GM23248 (cell line): ENCODE data around the gene BHLHE40. TPM values are rescaled to one million over a fixed set of nuclear protein-coding genes. Genes with fewer than 3 reads are reported as not detected.

ENCODE experiments used
- DNase-seq: peaks from one replicate; pipeline ENCODE4 v3.0.0-alpha.2; 2015
- H2AFZ ChIP-seq: fragments of 200-600 bp; sonication (generic); 2 replicates; pipeline ENCODE4 v1.6.1; 2016; ENCODE audit warnings: antibody characterized with exemption
- H3F3A ChIP-seq: fragments of 200-600 bp; sonication (generic); 2 replicates; pipeline ENCODE4 v1.6.1; 2016; ENCODE audit warnings: mild to moderate bottlenecking, antibody characterized with exemption, mixed run types; ENCODE audit not compliant: insufficient read depth
- H3K27ac ChIP-seq: fragments of 200-600 bp; sonication (generic); 2 replicates; pipeline ENCODE4 v1.5.1; 2016; ENCODE audit warnings: mild to moderate bottlenecking
- H3K27me3 ChIP-seq: fragments of 200-600 bp; sonication (generic); replicated peaks from 2 replicates; pipeline ENCODE4 v1.6.1; 2016; ENCODE audit warnings: mild to moderate bottlenecking; ENCODE audit not compliant: insufficient read depth
- H3K36me3 ChIP-seq: fragments of 200-600 bp; sonication (generic); 2 replicates; pipeline ENCODE4 v1.6.1; 2016; ENCODE audit warnings: low read depth, mild to moderate bottlenecking
- H3K4me1 ChIP-seq: fragments of 200-600 bp; sonication (generic); 2 replicates; pipeline ENCODE4 v1.6.1; 2016; ENCODE audit warnings: mild to moderate bottlenecking; ENCODE audit not compliant: insufficient read depth
- H3K4me2 ChIP-seq: fragments of 200-600 bp; sonication (generic); one replicate; pipeline ENCODE4 v1.6.1; 2016; ENCODE audit warnings: mild to moderate bottlenecking; ENCODE audit not compliant: unreplicated experiment
- H3K4me3 ChIP-seq: fragments of 200-600 bp; sonication (generic); 2 replicates; pipeline ENCODE4 v1.5.1; 2016; ENCODE audit warnings: mild to moderate bottlenecking
- H3K79me2 ChIP-seq: fragments of 200-600 bp; sonication (generic); 2 replicates; pipeline ENCODE4 v1.6.1; 2016; ENCODE audit warnings: mild to moderate bottlenecking; ENCODE audit not compliant: insufficient read depth
- H3K9ac ChIP-seq: fragments of 200-600 bp; sonication (generic); 2 replicates; pipeline ENCODE4 v1.6.1; 2016; ENCODE audit warnings: mild to moderate bottlenecking
- H3K9me2 ChIP-seq: fragments of 200-600 bp; sonication (generic); 2 replicates; pipeline ENCODE4 v1.6.1; 2016; ENCODE audit warnings: mixed run types, mild to moderate bottlenecking, moderate library complexity; ENCODE audit not compliant: insufficient read depth
- H3K9me3 ChIP-seq: fragments of 200-600 bp; sonication (generic); one replicate; pipeline ENCODE4 v1.6.1; 2017; ENCODE audit warnings: low read depth
- H4K20me1 ChIP-seq: fragments of 200-600 bp; sonication (generic); 2 replicates; pipeline ENCODE4 v1.6.0; 2016; ENCODE audit not compliant: insufficient read depth
- EZH2 ChIP-seq: fragments of 200-600 bp; sonication (generic); IDR thresholded peaks from 2 replicates; pipeline ENCODE4 v1.6.1; 2018; ENCODE audit warnings: antibody characterized with exemption, mild to moderate bottlenecking; ENCODE audit not compliant: insufficient read depth, poor library complexity, severe bottlenecking
- EZH2phosphoT487 ChIP-seq: fragments of 200-600 bp; sonication (generic); IDR thresholded peaks from 2 replicates; pipeline ENCODE4 v1.6.1; 2018; ENCODE audit warnings: antibody characterized with exemption, moderate library complexity, mild to moderate bottlenecking, low read depth; ENCODE audit not compliant: insufficient read depth
- WGBS, 2 experiments: methylation state at CpG; one replicate each; pipeline ENCODE4 v1.1.6; 2015 to 2017; ENCODE audit warnings: low lambda C conversion rate in 2 of 2, low coverage in 1 of 2; ENCODE audit errors: missing lambda C conversion rate in 2 of 2; 5-methylcytosine and 5-hydroxymethylcytosine counted together
- in situ Hi-C: fragments of 300-500 bp; cut with MboI; formaldehyde crosslinking; loops from 2 replicates; pipeline ENCODE4 v1.15.0; 2020
- polyA plus RNA-seq: library from polyadenylated mRNA; unstranded; fragments of >200 nt; fragmentation: Nextera tagmentation; extraction: Ambion mirVana; gene quantifications from 2 replicates; pipeline ENCODE4 v1.2.1, GENCODE V29; 2016
- total RNA-seq: library from RNA; depleted of rRNA; stranded (reverse); fragments of >200 nt; shearing (Covaris generic); gene quantifications from 2 replicates; pipeline ENCODE4 v1.2.3, GENCODE V29; 2014

Gene BHLHE40
- total and polyA plus RNA-seq, 2 experiments from 2014 or later, result 33.9 to 42.9 TPM

GRCh38 chr3:5009506-5010109 lies 30.4 kb downstream of the BHLHE40 start:
- H3K27ac ChIP-seq, result no peak overlapping the region
- H3K9me3 ChIP-seq, result no peaks in the 10 kb centered on the region
- no peaks in the 10 kb centered on the region for H3K27me3 ChIP-seq
- H3F3A ChIP-seq, result peaks cover 3% of the 10 kb centered on the region; the same call in 1 of the 2 replicates
- no peaks in the 10 kb centered on the region for H3K36me3 ChIP-seq
- in situ Hi-C loops, result no loop called here
- H4K20me1 ChIP-seq, result no peaks in the 10 kb centered on the region
- H3K4me3 ChIP-seq, result no peak overlapping the region
- DNase-seq, result peak; percentile 49
- H3K79me2 ChIP-seq, result no peaks in the 10 kb centered on the region
- H3K9ac ChIP-seq, result no peak overlapping the region
- TF ChIP-seq EZH2, result no peak
- TF ChIP-seq EZH2phosphoT487, result no peak
- no peak overlapping the region for H3K4me2 ChIP-seq
- peak overlapping the region; percentile 33; the same call in 1 of the 2 replicates for H2AFZ ChIP-seq
- 28 to 35% methylated on average over 12 of the region's 12 CpGs for WGBS, 2 experiments
- no peaks in the 10 kb centered on the region for H3K9me2 ChIP-seq
- peaks cover 30% of the 10 kb centered on the region for H3K4me1 ChIP-seq

- Histone ChIP-seq H3K4me3 (no peak overlapping the region), H3K9ac (no peak overlapping the region), H3K27ac (no peak overlapping the region), H3K27me3 (no peaks in the 10 kb centered on the region), H3K36me3 (no peaks in the 10 kb centered on the region), H2AFZ (no peak overlapping the region), H3K9me3 (no peaks in the 10 kb centered on the region), H3K9me2 (no peaks in the 10 kb centered on the region), H3F3A (peaks cover 4% of the 10 kb centered on the region; the same call in 1 of the 2 replicates), H4K20me1 (no peaks in the 10 kb centered on the region), H3K4me1 (peaks cover 34% of the 10 kb centered on the region), H3K4me2 (no peak overlapping the region), H3K79me2 (no peaks in the 10 kb centered on the region)
- 49 to 50% methylated on average over 6 of the region's 6 CpGs for WGBS, 2 experiments
- TF ChIP-seq EZH2 (no peak), EZH2phosphoT487 (no peak)
- DNase-seq, result no peak
- in situ Hi-C loops, result no loop called here
These were observed 30.9 kb downstream of the BHLHE40 start for GRCh38 chr3:5010140-5010539.

- Histone ChIP-seq H4K20me1 (no peaks in the 10 kb centered on the region), H3F3A (peaks cover 4% of the 10 kb centered on the region; the same call in 1 of the 2 replicates), H3K27ac (no peak overlapping the region), H3K9ac (no peak overlapping the region), H3K79me2 (no peaks in the 10 kb centered on the region), H2AFZ (no peak overlapping the region), H3K27me3 (no peaks in the 10 kb centered on the region), H3K4me2 (no peak overlapping the region), H3K4me1 (peaks cover 35% of the 10 kb centered on the region), H3K36me3 (no peaks in the 10 kb centered on the region), H3K9me2 (no peaks in the 10 kb centered on the region), H3K4me3 (no peak overlapping the region), H3K9me3 (no peaks in the 10 kb centered on the region)
- 95 to 98% methylated on average over 7 of the region's 7 CpGs for WGBS, 2 experiments
- no peak for TF ChIP-seq EZH2phosphoT487
- no peak for TF ChIP-seq EZH2
- in situ Hi-C loops, result no loop called here
- peak; percentile 52 for DNase-seq
These were observed 31.7 kb downstream of the BHLHE40 start for GRCh38 chr3:5010706-5011554.

GRCh38 chr3:5011555-5012256 lies 32.5 kb downstream of the BHLHE40 start:
- no peak for DNase-seq
- H3K4me3 ChIP-seq, result no peak overlapping the region
- no peaks in the 10 kb centered on the region for H3K79me2 ChIP-seq
- H3K4me1 ChIP-seq, result peaks cover 42% of the 10 kb centered on the region
- 92 to 95% methylated on average over 13 to 14 of the region's 14 CpGs for WGBS, 2 experiments
- H3F3A ChIP-seq, result peaks cover 10% of the 10 kb centered on the region; the same call in 1 of the 2 replicates
- no peak overlapping the region for H2AFZ ChIP-seq
- TF ChIP-seq EZH2 (no peak), EZH2phosphoT487 (no peak)
- H3K36me3 ChIP-seq, result no peaks in the 10 kb centered on the region
- in situ Hi-C loops, result no loop called here
- H3K9me2 ChIP-seq, result no peaks in the 10 kb centered on the region
- H3K27ac ChIP-seq, result no peak overlapping the region
- H3K4me2 ChIP-seq, result no peak overlapping the region
- no peak overlapping the region for H3K9ac ChIP-seq
- H3K9me3 ChIP-seq, result no peaks in the 10 kb centered on the region
- H4K20me1 ChIP-seq, result no peaks in the 10 kb centered on the region
- H3K27me3 ChIP-seq, result no peaks in the 10 kb centered on the region
